KMS-11 (cell line): ENCODE measurements around the gene DUOXA1.

Experiments used
- H2AFZ ChIP-seq: fragments of 200-600 bp; sonication (generic); 2 replicates; pipeline ENCODE4 v1.6.1; 2016; ENCODE audit warnings: antibody characterized with exemption, mixed run types, low read depth
- H3K27ac ChIP-seq: fragments of 200-600 bp; sonication (generic); 2 replicates; pipeline ENCODE4 v1.6.1; 2016; ENCODE audit warnings: mild to moderate bottlenecking, mixed run types
- H3K27me3 ChIP-seq: fragments of 200-600 bp; sonication (generic); 2 replicates; pipeline ENCODE4 v1.6.1; 2017; ENCODE audit warnings: mild to moderate bottlenecking, low read depth, mixed run types, moderate library complexity; ENCODE audit not compliant: insufficient read depth
- H3K36me3 ChIP-seq: fragments of 200-600 bp; sonication (generic); 2 replicates; pipeline ENCODE4 v1.6.1; 2017; ENCODE audit warnings: mild to moderate bottlenecking, mixed run types; ENCODE audit not compliant: insufficient read depth
- H3K4me1 ChIP-seq: fragments of 200-600 bp; sonication (generic); 2 replicates; pipeline ENCODE4 v1.6.1; 2016; ENCODE audit warnings: mild to moderate bottlenecking, low read depth, mixed run types; ENCODE audit not compliant: poor library complexity, severe bottlenecking
- H3K4me2 ChIP-seq: fragments of 200-600 bp; sonication (generic); 2 replicates; pipeline ENCODE4 v1.7.0; 2016; ENCODE audit warnings: mild to moderate bottlenecking, mixed run types
- H3K4me3 ChIP-seq: fragments of 200-600 bp; sonication (generic); IDR thresholded peaks from 2 replicates; pipeline ENCODE4 v1.6.1; 2017; ENCODE audit warnings: low read depth, low read length, mixed read lengths; ENCODE audit not compliant: insufficient read depth
- H3K79me2 ChIP-seq: fragments of 200-600 bp; sonication (generic); 2 replicates; pipeline ENCODE4 v1.6.1; 2016; ENCODE audit warnings: low read depth, mixed run types; ENCODE audit not compliant: insufficient read depth
- H3K9ac ChIP-seq: fragments of 200-600 bp; sonication (generic); 2 replicates; pipeline ENCODE4 v1.6.1; 2016; ENCODE audit warnings: mild to moderate bottlenecking, mixed run types
- H4K20me1 ChIP-seq: fragments of 200-600 bp; sonication (generic); 2 replicates; pipeline ENCODE4 v1.6.1; 2016; ENCODE audit warnings: mild to moderate bottlenecking, mixed run types; ENCODE audit not compliant: insufficient read depth
- CTCF ChIP-seq: fragments of 200-600 bp; sonication (generic); conservative IDR thresholded peaks from 2 replicates; pipeline ENCODE4 v1.6.1; 2017; ENCODE audit warnings: low read depth, mild to moderate bottlenecking, antibody characterized with exemption, low read length, moderate library complexity, mixed read lengths

DUOXA1 gene

GRCh38 chr15:45144775-45145174 is 15.1 kb upstream of the DUOXA1 start:
- no peaks in the 10 kb centered on the region for H3K79me2 ChIP-seq

GRCh38 chr15:45143946-45144345 is 14.3 kb upstream of the DUOXA1 start:
- Histone ChIP-seq H3K27ac (no peak overlapping the region), H3K4me2 (no peak overlapping the region), H3K79me2 (no peaks in the 10 kb centered on the region), H3K27me3 (no peaks in the 10 kb centered on the region), H3K4me3 (no peak overlapping the region), H3K9ac (no peak overlapping the region), H3K4me1 (no peaks in the 10 kb centered on the region), H4K20me1 (no peaks in the 10 kb centered on the region), H2AFZ (no peak overlapping the region), H3K36me3 (no peaks in the 10 kb centered on the region)
- no peak for TF ChIP-seq CTCF

More at GRCh38 chr15:45144775-45145174, 15.1 kb upstream of the DUOXA1 start:
- no peak overlapping the region for H3K4me2 ChIP-seq
- no peak overlapping the region for H3K27ac ChIP-seq
- no peak overlapping the region for H3K9ac ChIP-seq
- H2AFZ ChIP-seq = no peak overlapping the region
- H3K36me3 ChIP-seq = no peaks in the 10 kb centered on the region
- H3K4me1 ChIP-seq = no peaks in the 10 kb centered on the region
- TF ChIP-seq CTCF = no peak
- no peaks in the 10 kb centered on the region for H4K20me1 ChIP-seq
- no peaks in the 10 kb centered on the region for H3K27me3 ChIP-seq
- no peak overlapping the region for H3K4me3 ChIP-seq

GRCh38 chr15:45143056-45143455 is 13.4 kb upstream of the DUOXA1 start:
- H3K36me3 ChIP-seq = no peaks in the 10 kb centered on the region
- H3K4me2 ChIP-seq = no peak overlapping the region
- no peak for TF ChIP-seq CTCF
- no peaks in the 10 kb centered on the region for H3K79me2 ChIP-seq
- H4K20me1 ChIP-seq = no peaks in the 10 kb centered on the region
- no peak overlapping the region for H2AFZ ChIP-seq
- H3K4me1 ChIP-seq = no peaks in the 10 kb centered on the region
- H3K27ac ChIP-seq = no peak overlapping the region
- H3K9ac ChIP-seq = no peak overlapping the region
- H3K4me3 ChIP-seq = no peak overlapping the region
- no peaks in the 10 kb centered on the region for H3K27me3 ChIP-seq

DNA sequence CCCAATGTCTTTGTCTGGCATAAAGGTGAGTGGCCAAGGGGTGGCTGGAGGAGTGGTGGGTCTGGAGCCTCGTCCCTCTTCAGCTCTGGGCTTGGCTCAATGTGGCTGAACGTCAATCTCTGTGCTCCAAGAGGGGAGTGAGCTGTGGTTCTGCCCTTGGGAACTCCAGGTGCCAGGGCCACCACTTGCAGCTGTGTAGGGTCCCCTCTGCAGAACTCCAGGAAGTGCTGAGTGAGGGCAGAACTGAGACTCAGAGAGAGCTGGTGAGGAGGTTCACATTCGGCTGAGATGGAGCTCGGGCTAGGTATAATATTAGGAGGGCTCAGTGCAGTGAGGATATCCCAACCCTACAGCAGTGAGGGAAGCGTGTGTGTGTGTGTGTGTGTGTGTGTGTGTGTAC is 11.7 kb upstream of the DUOXA1 start:
- no peaks in the 10 kb centered on the region for H3K4me1 ChIP-seq
- no peaks in the 10 kb centered on the region for H4K20me1 ChIP-seq
- no peak overlapping the region for H3K4me2 ChIP-seq
- no peak overlapping the region for H3K4me3 ChIP-seq
- no peaks in the 10 kb centered on the region for H3K36me3 ChIP-seq
- H3K27me3 ChIP-seq = no peaks in the 10 kb centered on the region
- H2AFZ ChIP-seq = no peak overlapping the region
- TF ChIP-seq CTCF = no peak
- H3K79me2 ChIP-seq = no peaks in the 10 kb centered on the region
- no peak overlapping the region for H3K27ac ChIP-seq
- no peak overlapping the region for H3K9ac ChIP-seq
